ENCODE results near the gene ZNF827. TPM values are rescaled to one million over a fixed set of nuclear protein-coding genes. Genes with fewer than 3 reads are reported as not detected.

Gene ZNF827
- total RNA-seq, 1 experiment from 2014 or later = 5.3 TPM

DNA sequence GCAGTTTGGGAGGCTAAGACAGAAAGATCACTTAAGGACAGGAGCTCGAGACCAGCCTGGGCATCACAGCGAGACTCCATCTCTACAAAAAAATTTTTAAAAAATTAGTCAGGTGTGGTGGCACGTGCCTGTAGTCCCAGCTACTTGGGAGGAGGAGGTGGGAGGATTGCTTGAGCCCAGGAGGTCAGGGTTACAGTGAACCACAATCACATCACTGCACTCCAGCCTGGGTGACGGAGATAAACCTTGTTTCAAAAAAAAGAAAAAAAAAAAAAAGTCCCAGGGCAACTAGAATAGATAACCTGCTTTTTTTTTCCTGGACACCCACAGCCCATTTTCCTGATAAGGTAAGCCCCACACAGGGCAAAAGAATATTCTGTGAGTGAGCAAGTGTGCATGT, 162.4 kb downstream of the ZNF827 start:
- H3K27me3 ChIP-seq (replicated peaks; ENCODE audit: control insufficient read depth, insufficient read depth, low read length) = no peaks in the 10 kb centered on the region
- intact Hi-C loops (cut with micrococcal nuclease; ENCODE audit: unreplicated experiment) = no loop called here
- Mint-ChIP-seq H3K4me1 (ENCODE audit: low read depth, unreplicated experiment) (no peaks in the 10 kb centered on the region), H3K27me3 (ENCODE audit: insufficient read depth, unreplicated experiment) (no peaks in the 10 kb centered on the region), H3K9me3 (ENCODE audit: unreplicated experiment) (no peaks in the 10 kb centered on the region), H3K27ac (ENCODE audit: unreplicated experiment) (no peak overlapping the region), H3K36me3 (ENCODE audit: insufficient read depth, unreplicated experiment) (no peaks in the 10 kb centered on the region), H3K4me3 (ENCODE audit: unreplicated experiment) (no peak overlapping the region)
- ChIA-PET CTCF (no interaction called here), POLR2A (no interaction called here)
- H3K9me3 ChIP-seq = no peaks in the 10 kb centered on the region
- H3K4me3 ChIP-seq (ENCODE audit: low read depth, low read length) = no peak overlapping the region
- no peaks in the 10 kb centered on the region for H3K36me3 ChIP-seq (ENCODE audit: control insufficient read depth, insufficient read depth, low read length)
- TF ChIP-seq, protein P1, sequence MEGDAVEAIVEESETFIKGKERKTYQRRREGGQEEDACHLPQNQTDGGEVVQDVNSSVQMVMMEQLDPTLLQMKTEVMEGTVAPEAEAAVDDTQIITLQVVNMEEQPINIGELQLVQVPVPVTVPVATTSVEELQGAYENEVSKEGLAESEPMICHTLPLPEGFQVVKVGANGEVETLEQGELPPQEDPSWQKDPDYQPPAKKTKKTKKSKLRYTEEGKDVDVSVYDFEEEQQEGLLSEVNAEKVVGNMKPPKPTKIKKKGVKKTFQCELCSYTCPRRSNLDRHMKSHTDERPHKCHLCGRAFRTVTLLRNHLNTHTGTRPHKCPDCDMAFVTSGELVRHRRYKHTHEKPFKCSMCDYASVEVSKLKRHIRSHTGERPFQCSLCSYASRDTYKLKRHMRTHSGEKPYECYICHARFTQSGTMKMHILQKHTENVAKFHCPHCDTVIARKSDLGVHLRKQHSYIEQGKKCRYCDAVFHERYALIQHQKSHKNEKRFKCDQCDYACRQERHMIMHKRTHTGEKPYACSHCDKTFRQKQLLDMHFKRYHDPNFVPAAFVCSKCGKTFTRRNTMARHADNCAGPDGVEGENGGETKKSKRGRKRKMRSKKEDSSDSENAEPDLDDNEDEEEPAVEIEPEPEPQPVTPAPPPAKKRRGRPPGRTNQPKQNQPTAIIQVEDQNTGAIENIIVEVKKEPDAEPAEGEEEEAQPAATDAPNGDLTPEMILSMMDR (IDR thresholded peaks at IDR 0.05; ENCODE audit: insufficient read depth in 1 of 2, low read depth in 1 of 2, low read length in 1 of 2, severe bottlenecking in 1 of 2, unreplicated experiment in 1 of 2) = no peak
- no TSS peak for BruUV-seq (replicated peaks)
- no peak for DNase-seq
- H3K4me1 ChIP-seq = no peaks in the 10 kb centered on the region

DNA sequence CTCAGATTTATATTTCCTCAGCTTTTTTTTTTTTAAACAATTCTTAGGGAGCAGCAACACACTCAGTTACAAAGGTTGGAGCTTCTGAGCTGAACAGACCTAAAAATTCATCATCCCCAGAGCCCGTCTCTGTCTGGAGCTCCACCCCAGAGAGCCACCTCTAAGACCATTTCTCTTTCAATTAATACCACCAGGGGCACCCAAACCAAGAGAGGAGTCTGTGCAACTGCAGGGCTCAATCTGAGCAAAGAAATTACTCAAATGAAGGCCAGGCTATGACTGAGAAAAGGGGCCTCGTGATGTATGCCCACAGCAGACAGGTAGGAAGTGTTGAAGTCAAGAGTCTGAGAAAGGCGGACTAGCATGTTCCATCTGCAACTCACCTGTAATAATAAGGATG, 163.2 kb downstream of the ZNF827 start:
- Mint-ChIP-seq H3K4me3 (ENCODE audit: unreplicated experiment) (no peak overlapping the region), H3K27me3 (ENCODE audit: insufficient read depth, unreplicated experiment) (no peaks in the 10 kb centered on the region), H3K36me3 (ENCODE audit: insufficient read depth, unreplicated experiment) (no peaks in the 10 kb centered on the region), H3K4me1 (ENCODE audit: low read depth, unreplicated experiment) (no peaks in the 10 kb centered on the region), H3K9me3 (ENCODE audit: unreplicated experiment) (no peaks in the 10 kb centered on the region), H3K27ac (ENCODE audit: unreplicated experiment) (no peak overlapping the region)
- H3K36me3 ChIP-seq (ENCODE audit: control insufficient read depth, insufficient read depth, low read length) = no peaks in the 10 kb centered on the region
- ChIA-PET CTCF (no interaction called here), POLR2A (no interaction called here)
- intact Hi-C loops (cut with micrococcal nuclease; ENCODE audit: unreplicated experiment) = no loop called here
- no peaks in the 10 kb centered on the region for H3K4me1 ChIP-seq
- no TSS peak for BruUV-seq (replicated peaks)
- H3K27me3 ChIP-seq (replicated peaks; ENCODE audit: control insufficient read depth, insufficient read depth, low read length) = no peaks in the 10 kb centered on the region
- TF ChIP-seq, protein P1 (IDR thresholded peaks at IDR 0.05; ENCODE audit: insufficient read depth in 1 of 2, low read depth in 1 of 2, low read length in 1 of 2, severe bottlenecking in 1 of 2, unreplicated experiment in 1 of 2) = no peak
- no peaks in the 10 kb centered on the region for H3K9me3 ChIP-seq
- H3K4me3 ChIP-seq (ENCODE audit: low read depth, low read length) = no peak overlapping the region
- no peak for DNase-seq

DNA sequence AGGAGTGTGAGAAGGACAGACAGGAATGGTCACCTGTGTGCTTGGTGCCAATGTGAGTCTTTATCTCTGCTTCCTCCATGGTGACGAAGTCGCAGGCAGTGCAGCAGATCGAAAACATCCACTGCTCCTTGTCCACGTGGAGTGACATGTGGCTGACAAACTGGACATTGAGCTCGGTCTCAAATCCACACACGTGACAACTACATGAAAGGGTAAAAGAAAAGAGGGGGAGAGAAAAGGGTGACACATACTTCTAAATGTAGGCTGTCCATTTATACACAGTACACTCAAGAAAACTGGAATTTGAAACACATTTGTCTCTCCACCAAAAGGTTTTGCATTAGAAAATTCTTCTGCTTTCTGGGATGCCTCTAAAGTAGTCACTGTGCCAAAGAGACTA, 164.2 kb downstream of the ZNF827 start:
- no peak for DNase-seq
- Mint-ChIP-seq H3K9me3 (ENCODE audit: unreplicated experiment) (no peaks in the 10 kb centered on the region), H3K27me3 (ENCODE audit: insufficient read depth, unreplicated experiment) (no peaks in the 10 kb centered on the region), H3K36me3 (ENCODE audit: insufficient read depth, unreplicated experiment) (no peaks in the 10 kb centered on the region), H3K27ac (ENCODE audit: unreplicated experiment) (no peak overlapping the region), H3K4me3 (ENCODE audit: unreplicated experiment) (no peak overlapping the region), H3K4me1 (ENCODE audit: low read depth, unreplicated experiment) (no peaks in the 10 kb centered on the region)
- H3K27me3 ChIP-seq (replicated peaks; ENCODE audit: control insufficient read depth, insufficient read depth, low read length) = no peaks in the 10 kb centered on the region
- TF ChIP-seq, protein P1 (IDR thresholded peaks at IDR 0.05; ENCODE audit: insufficient read depth in 1 of 2, low read depth in 1 of 2, low read length in 1 of 2, severe bottlenecking in 1 of 2, unreplicated experiment in 1 of 2) = no peak
- no TSS peak for BruUV-seq (replicated peaks)
- POLR2A ChIA-PET = no interaction called here
- intact Hi-C loops (cut with micrococcal nuclease; ENCODE audit: unreplicated experiment) = no loop called here
- no peaks in the 10 kb centered on the region for H3K36me3 ChIP-seq (ENCODE audit: control insufficient read depth, insufficient read depth, low read length)
- no peaks in the 10 kb centered on the region for H3K4me1 ChIP-seq
- CTCF ChIA-PET = no interaction called here
- H3K4me3 ChIP-seq (ENCODE audit: low read depth, low read length) = no peak overlapping the region
- no peaks in the 10 kb centered on the region for H3K9me3 ChIP-seq
